Kidney epithelial cell (primary cell): ENCODE data around the gene SPAG16. TPM values are rescaled to one million over a fixed set of nuclear protein-coding genes. Genes with fewer than 3 reads are reported as not detected.

ENCODE experiments used
- DNase-seq: peaks from one replicate; pipeline ENCODE4 v3.0.0-alpha.2; 2010; ENCODE audit warnings: low read depth
- H3K27me3 ChIP-seq: 2 replicates; pipeline ENCODE4 v1.6.0; 2011; ENCODE audit warnings: low read length; ENCODE audit not compliant: control insufficient read depth, insufficient read depth
- H3K36me3 ChIP-seq: 2 replicates; pipeline ENCODE4 v1.5.1; 2011; ENCODE audit warnings: low read length; ENCODE audit not compliant: control insufficient read depth, insufficient read depth
- H3K4me3 ChIP-seq: 2 replicates; pipeline ENCODE4 v1.5.1; 2011; ENCODE audit warnings: low read depth, mild to moderate bottlenecking, control low read depth, low read length
- CTCF ChIP-seq: IDR thresholded peaks from 2 replicates; pipeline ENCODE4 v1.5.1; 2011; ENCODE audit warnings: mild to moderate bottlenecking, moderate library complexity, low read length, control low read depth, inconsistent platforms; ENCODE audit not compliant: insufficient read depth, poor library complexity, severe bottlenecking
- total RNA-seq: library from RNA; depleted of rRNA; stranded (reverse); fragments of >200 nt; gene quantifications from 2 replicates; pipeline ENCODE4 v1.2.3, GENCODE V29; 2015

SPAG16 gene
- total RNA-seq, 1 donor from 2014 or later, result 16.1 TPM

- H3K4me3 ChIP-seq, result no peak overlapping the region
- no peaks in the 10 kb centered on the region for H3K27me3 ChIP-seq
- no peak for DNase-seq
- TF ChIP-seq CTCF, result no peak
- H3K36me3 ChIP-seq, result no peaks in the 10 kb centered on the region
Observed at GRCh38 chr2:213490087-213490486, 205.8 kb downstream of the SPAG16 start.

- H3K27me3 ChIP-seq, result no peaks in the 10 kb centered on the region
- TF ChIP-seq CTCF, result no peak
- DNase-seq, result no peak
- no peak overlapping the region for H3K4me3 ChIP-seq
- no peaks in the 10 kb centered on the region for H3K36me3 ChIP-seq
Observed at GRCh38 chr2:213491376-213491775, 207.1 kb downstream of the SPAG16 start.

GRCh38 chr2:213496226-213496625 is 212.0 kb downstream of the SPAG16 start:
- TF ChIP-seq CTCF, result no peak
- no peak for DNase-seq
- Histone ChIP-seq H3K36me3 (no peaks in the 10 kb centered on the region), H3K4me3 (no peak overlapping the region), H3K27me3 (no peaks in the 10 kb centered on the region)

- H3K36me3 ChIP-seq, result no peaks in the 10 kb centered on the region
- no peak for TF ChIP-seq CTCF
- DNase-seq, result no peak
Observed at GRCh38 chr2:213500881-213501280, 216.6 kb downstream of the SPAG16 start.

GRCh38 chr2:213524164-213524563 is 239.9 kb downstream of the SPAG16 start:
- no peak for TF ChIP-seq CTCF
- Histone ChIP-seq H3K27me3 (no peaks in the 10 kb centered on the region), H3K4me3 (no peak overlapping the region), H3K36me3 (no peaks in the 10 kb centered on the region)
- no peak for DNase-seq

More at GRCh38 chr2:213500881-213501280, 216.6 kb downstream of the SPAG16 start:
- Histone ChIP-seq H3K27me3 (no peaks in the 10 kb centered on the region), H3K4me3 (no peak overlapping the region)

- no peaks in the 10 kb centered on the region for H3K36me3 ChIP-seq
- no peak overlapping the region for H3K4me3 ChIP-seq
- no peak for TF ChIP-seq CTCF
- no peak for DNase-seq
- no peaks in the 10 kb centered on the region for H3K27me3 ChIP-seq
Observed at GRCh38 chr2:213537579-213537978, 253.3 kb downstream of the SPAG16 start.
